NCI-H446 treated with DMSO at 0.1 percent for 48 hours (cell line): ENCODE results near the gene CCDC175.

Experiments
- DNase-seq: peaks from one replicate; lab custom pipeline; 2025; lab: John Stamatoyannopoulos, UW

The CCDC175 gene

DNA sequence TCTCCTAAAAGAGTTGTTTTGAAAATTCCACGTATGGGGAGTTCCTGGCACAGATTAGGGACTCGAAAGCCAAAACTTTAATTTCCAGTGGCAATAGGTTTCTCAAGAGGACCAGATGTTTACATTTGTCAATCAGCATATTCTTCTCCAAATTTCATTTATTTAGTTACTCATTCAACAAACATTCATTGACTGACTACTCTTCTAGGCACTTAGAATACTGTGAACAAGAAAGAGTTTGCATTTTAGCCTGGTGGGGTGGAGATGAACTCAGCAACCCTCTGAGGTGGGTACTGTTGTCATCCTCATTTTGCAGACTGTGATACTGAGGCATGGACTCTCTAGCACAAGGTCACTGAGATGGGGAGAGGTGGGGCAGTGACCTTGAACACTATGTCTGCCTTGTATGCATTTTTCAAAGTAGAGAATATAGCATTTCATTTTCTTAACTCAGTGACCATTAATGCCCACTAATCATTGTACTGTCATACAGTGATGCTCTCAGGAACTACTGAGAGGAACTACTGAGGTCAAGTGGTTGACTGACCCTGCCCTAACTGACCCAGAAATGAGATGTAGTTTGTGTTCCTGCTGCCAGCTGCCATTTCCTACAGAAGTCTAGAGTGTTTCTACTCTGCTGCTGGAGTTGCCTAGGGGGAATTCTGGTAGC is 94.6 kb downstream of the CCDC175 start:
- DNase-seq, result peak; percentile 40

DNA sequence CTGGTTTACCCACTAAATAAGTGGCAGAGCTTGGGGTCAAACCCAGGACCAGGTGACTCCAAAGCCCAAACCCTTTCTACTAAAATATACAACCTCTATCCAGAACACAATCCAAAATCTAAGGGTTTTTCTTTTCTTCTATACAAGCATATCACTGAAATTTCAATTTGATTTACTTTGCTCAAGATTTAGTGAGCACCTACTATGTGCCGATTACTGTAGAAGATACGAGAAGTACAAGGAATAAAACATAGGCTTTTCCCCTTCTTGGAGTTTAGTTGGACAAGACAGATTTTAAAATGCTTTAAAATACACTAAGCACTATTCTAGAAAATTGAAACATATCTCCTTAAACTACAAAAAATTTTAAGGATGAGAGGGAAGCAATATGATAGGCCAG is 95.2 kb downstream of the CCDC175 start:
- DNase-seq, result no peak

DNA sequence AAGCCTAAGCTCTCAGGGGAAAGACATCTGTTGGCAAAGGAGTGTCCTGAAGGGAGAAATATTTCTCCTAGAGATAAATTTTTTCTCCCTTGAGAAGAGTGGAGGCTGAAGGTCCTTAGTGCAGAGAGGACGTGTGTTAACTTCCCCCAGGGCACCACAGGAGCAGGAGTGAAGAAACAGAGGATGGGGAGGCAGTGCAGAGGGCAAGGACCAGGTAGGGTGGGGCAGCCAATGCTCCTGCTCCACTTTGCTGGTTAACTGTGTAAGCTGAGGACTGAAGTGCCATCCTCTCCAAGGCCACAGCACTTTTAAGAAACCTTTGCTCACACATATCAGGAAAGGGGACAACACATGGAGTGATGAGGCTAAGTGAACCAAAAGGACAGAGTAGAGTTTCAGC is 96.4 kb downstream of the CCDC175 start:
- DNase-seq, result no peak

DNA sequence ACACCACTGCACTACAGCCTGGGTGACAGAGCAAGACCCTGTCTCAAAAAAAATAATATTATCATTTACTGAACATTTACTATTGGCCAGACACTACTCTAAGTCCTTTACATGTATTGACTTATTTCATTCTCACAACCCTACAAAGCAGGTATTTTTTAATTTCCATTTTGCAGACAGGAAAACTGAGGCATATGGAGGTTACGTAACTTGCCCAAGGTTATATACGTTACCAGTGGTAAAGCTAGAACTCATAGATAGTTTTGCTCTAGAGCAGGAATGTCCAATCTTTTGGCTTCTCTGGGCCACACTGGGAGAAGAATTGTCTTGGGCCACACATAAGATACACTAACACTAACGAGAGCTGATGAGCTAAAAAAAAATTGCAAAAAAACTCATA is 98.1 kb downstream of the CCDC175 start:
- no peak for DNase-seq

DNA sequence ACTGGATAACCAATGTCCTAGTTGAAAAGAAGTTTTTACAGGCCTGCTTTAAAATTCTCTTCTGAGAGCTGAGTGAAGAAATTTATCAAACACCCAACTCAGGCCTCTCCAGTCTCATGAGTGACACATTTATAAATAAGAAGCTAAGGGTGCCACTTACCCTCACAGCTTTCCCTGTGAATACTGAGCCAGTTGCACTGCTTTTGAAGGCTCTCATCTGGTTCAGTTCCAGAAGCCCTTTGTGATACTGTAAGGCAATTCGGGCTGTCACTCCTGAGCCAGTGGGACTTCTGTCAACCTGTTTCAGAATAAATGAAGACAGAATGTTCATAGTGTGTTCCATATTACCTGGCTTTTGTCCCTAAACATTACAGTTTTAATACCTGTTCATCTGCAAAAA is 100.9 kb downstream of the CCDC175 start:
- DNase-seq, result no peak

DNA sequence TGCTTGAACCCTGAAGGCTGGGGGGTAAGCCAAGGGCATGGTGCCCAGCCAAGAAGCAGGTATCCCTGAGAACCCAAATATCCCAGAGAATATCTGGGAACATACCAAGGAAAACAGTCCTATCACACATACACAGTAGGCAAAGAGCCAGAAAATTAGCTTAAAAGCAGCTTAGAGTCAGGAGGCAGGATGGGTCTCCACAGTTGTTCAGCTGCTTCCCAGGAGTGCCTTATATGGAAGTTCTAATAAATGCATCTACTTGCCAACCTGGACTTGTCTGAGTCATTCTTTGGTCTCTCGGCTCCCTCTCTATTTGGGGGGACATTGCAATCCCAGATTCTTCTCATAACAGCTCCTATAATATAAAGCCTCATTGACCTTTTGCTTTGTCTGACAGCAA is 102.4 kb downstream of the CCDC175 start:
- DNase-seq, result peak; percentile 29

DNA sequence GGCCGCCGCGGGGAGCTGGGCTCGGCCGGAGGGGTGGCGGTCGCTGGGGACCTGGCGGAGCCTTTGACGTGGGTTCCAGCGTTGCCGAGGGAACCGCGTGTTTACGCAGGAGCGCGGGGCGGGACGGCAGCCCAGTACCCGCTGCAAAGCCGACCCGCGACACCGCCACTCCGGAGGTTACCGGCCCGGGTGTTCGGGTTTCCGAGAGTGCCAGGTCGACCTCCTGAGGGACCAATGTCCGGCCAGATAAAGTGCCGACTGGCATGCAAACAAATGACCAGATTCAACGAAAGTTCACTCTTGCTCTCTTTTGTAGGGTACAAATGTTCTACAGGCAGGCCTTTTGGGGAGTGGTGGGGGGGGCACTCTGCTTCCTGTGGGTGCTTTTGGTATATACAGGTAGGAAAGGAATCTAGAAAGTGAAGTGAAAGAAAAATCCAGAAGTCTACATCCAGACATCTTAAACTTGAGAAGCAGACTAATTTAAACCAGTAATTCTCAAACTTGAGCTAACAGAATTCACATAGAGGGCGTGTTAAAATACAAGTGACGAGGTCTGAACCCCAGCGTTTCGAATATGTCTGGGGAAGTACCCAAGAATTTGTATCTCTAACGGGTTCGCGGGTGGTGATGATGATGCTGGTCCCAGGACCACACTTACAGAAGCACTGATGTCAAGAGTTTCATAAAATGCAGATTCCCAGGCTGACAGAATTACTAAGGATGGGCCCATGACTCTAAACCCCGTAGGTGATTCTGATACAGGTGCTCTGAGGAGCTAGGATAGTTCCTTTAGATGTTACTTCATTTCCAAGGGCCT is 111.1 kb downstream of the CCDC175 start, which contains the start of gene GPR135:
TSS of gene GPR135 (minus strand) at position 65 of the 820 bp plus-strand sequence. CDS start 154 bp downstream, outside the sequence.
- no peak for DNase-seq

DNA sequence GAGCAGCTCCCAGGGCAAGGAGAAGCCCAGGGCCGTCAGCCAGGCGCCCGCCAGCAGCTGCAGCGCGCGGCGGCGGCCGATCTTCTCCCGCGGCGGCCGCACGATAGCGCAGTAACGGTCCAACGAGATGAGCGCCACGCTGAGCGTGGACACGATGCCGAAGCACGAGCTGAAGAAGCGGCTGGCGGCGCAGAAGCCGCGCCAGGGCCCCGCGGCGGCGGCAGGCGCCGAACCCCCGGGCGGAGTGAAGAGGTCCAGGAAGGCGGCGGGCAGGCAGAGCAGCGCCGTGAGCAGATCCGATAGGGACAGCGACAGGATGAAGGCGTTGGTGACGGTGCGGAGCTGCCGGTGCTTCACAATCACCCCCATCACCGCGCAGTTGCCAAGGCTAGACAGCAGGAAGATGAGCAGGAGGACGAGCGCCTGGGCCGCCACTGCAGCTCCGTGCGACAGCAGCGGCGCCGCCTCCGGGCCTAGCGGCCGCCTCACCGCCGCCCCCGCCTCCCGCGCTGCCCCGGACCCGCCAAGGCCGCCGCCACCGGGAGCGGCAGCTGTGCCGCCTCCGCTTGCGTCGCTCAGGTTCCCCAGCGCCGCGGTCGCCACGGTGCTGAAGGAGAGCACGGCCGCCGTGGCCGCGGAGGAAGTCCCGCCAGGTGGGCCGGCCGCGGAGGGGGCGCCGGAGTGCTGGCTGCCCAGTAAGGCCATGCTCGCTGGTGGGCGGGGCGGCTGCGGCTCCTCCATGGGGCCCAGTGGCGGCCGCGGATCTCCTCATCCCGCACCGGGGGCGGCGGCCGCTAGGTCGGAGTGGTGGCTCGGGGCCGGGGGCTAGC is 111.9 kb downstream of the CCDC175 start:
- no peak for DNase-seq

DNA sequence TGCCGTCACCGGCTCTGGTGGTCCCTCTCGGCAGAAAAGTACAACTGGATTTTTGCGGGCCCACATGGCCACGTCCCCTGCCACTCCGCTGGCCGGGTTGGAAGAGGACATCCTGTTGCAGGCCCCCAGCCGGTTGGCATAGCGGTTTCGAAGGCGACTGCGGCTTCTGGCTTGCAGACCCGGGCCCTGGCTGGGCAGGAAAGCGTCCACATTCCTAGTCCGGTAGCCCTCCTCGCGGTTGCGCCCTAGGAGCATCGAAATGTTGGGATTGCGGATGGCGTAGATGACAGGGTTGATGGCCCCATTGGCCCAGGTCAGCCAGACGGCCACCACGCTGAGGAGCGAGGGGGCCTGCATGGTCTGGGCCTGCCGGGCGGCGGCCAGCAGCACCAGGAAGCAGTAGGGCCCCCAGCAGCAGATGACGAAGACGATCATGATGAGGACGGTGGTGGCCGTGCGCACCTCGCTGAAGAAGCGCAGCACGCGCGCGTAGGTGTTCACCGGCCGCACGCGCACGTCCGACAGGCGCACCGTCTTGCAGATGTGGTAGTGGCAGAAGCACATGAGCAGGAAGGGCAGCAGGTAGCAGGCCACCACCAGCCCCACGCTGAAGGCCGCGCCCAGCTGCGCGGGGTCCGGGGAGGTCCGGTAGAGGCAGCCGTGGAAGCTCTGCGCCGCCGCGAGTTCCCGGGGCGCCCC is 112.7 kb downstream of the CCDC175 start:
- no peak for DNase-seq

DNA sequence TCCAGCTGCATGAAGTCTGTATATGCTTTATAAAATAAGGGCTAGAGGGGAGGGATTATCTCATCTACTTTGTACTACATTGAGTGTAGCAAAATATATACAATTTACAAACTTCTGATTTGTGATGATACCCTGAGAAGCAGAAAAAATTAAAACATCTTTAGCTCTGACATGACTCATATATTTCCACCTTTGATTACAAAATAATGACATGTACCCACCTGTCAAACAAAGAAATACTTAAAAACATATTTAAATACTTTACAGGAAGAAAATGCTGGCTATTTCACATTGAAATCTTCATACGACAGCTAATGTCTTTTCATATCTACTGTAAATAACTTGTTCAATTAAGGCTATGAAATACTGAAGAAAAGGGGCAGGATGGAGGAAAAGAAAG is 114.7 kb downstream of the CCDC175 start:
- DNase-seq, result no peak

DNA sequence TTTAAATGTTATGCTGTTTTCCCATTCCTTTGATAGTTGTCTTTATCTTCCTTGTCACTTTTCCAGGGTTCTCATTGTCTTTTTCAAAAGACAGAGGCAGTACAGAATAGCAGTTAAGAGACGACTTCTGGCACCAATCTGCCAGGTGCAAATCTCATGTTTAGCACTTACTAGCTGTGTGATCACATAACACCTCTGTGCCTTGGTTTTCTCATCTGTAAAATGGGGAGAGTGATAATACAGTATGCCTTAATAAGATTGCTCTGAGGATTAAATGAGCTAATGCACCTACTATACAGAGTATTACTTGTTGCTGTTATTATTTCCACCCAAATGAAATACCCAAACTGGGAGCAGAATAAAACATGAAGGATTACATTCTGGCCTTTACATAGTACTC is 116.2 kb downstream of the CCDC175 start:
- DNase-seq, result no peak

DNA sequence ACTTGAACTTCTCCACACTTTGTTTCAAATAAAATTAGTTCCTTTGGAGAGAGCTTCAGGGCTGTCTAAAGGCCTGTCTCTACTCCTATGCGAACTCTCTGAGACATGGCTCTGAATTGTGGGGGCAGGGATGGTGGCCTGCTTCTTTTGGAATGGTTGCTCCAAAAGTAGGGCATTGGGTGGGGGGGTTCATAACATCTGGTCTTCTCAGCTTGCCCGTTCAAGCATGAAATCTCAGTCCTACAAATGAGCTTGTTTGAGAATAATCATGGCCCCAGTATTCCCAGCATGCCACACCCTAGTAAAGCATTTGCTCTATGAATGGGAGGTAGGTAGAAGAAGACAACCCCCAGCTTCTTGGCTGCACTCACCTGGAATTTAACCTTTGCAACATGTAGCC is 118.1 kb downstream of the CCDC175 start:
- DNase-seq, result no peak

DNA sequence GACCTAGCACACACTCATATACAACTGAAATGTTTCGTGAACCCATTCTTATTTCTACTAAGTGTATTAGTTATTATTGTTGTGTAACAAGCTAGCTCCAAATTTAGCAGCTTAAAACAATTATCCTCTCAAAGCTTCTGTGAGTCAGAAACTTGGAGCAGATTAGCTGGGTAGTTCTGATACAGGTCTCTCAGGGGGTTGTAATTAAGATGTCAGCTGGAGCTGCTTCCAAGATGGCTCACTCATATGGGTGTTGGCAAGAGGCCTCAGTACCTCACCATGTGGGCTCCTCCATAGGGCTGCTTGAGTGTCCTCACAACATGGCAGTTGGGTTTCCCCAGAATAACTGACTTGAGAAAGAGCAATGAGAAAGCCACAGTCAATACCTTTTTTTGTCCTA is 121.2 kb downstream of the CCDC175 start:
- DNase-seq, result no peak
